Stimulated activated CD4-positive, alpha-beta T cell treated with anti-CD3 and anti-CD28 coated beads, Interleukin-15, amount 100 ng/mL, for 48 hours (primary cell): ENCODE measurements around the gene IL1RAPL1.
"Not testable (repeated sequence)": the region's sequence is repeated elsewhere in the genome, so short reads cannot be mapped to it uniquely, and the experiment has no call there.

Source experiments
- DNase-seq, 2 donors: peaks; one replicate each; pipeline ENCODE4 v3.0.0-alpha.2; 2020; ENCODE audit warnings: low read depth in 2 of 2

The IL1RAPL1 gene

GRCh38 chrX:28773807-28774206, 186.6 kb downstream of the IL1RAPL1 start:
- DNase-seq: no peak

- DNase-seq: no peak
These were observed 200.0 kb downstream of the IL1RAPL1 start for GRCh38 chrX:28787206-28787605.

- not testable (repeated sequence) for DNase-seq
These were observed 213.4 kb downstream of the IL1RAPL1 start for GRCh38 chrX:28800671-28801070.

GRCh38 chrX:28802625-28803024, 215.4 kb downstream of the IL1RAPL1 start:
- no peak for DNase-seq

- no peak for DNase-seq
These were observed 248.7 kb downstream of the IL1RAPL1 start for GRCh38 chrX:28835991-28836390.

GRCh38 chrX:28843817-28844216, 256.6 kb downstream of the IL1RAPL1 start:
- no peak for DNase-seq

- no peak for DNase-seq
These were observed 260.2 kb downstream of the IL1RAPL1 start for GRCh38 chrX:28847423-28847822.

- no peak for DNase-seq
These were observed 261.5 kb downstream of the IL1RAPL1 start for GRCh38 chrX:28848707-28849106.

- no peak for DNase-seq
These were observed 263.7 kb downstream of the IL1RAPL1 start for GRCh38 chrX:28850955-28851354.

GRCh38 chrX:28851871-28852270, 264.6 kb downstream of the IL1RAPL1 start:
- DNase-seq: no peak

- no peak for DNase-seq
These were observed 267.4 kb downstream of the IL1RAPL1 start for GRCh38 chrX:28854637-28855036.

- DNase-seq: no peak
These were observed 289.2 kb downstream of the IL1RAPL1 start for GRCh38 chrX:28876408-28876807.

- no peak for DNase-seq
These were observed 289.7 kb downstream of the IL1RAPL1 start for GRCh38 chrX:28876901-28877300.

- DNase-seq: no peak
These were observed 292.9 kb downstream of the IL1RAPL1 start for GRCh38 chrX:28880136-28880535.

- no peak for DNase-seq
These were observed 297.6 kb downstream of the IL1RAPL1 start for GRCh38 chrX:28884823-28885222.

GRCh38 chrX:28888416-28888815, 301.2 kb downstream of the IL1RAPL1 start:
- no peak for DNase-seq

- DNase-seq: no peak
These were observed 302.4 kb downstream of the IL1RAPL1 start for GRCh38 chrX:28889591-28890090.

- no peak for DNase-seq
These were observed 314.4 kb downstream of the IL1RAPL1 start for GRCh38 chrX:28901637-28902036.

- no peak for DNase-seq
These were observed 323.2 kb downstream of the IL1RAPL1 start for GRCh38 chrX:28910487-28910886.

GRCh38 chrX:28920153-28920943, 333.1 kb downstream of the IL1RAPL1 start:
- DNase-seq: no peak

- no peak for DNase-seq
These were observed 334.9 kb downstream of the IL1RAPL1 start for GRCh38 chrX:28922106-28922505.

- DNase-seq: no peak
These were observed 359.6 kb downstream of the IL1RAPL1 start for GRCh38 chrX:28946846-28947245.

GRCh38 chrX:28960063-28960462, 372.8 kb downstream of the IL1RAPL1 start:
- DNase-seq: no peak

- DNase-seq: no peak
These were observed 379.1 kb downstream of the IL1RAPL1 start for GRCh38 chrX:28966331-28966730.
